ENCODE results near the gene SLC30A7. TPM values are rescaled to one million over a fixed set of nuclear protein-coding genes. Genes with fewer than 3 reads are reported as not detected.
"Not testable (repeated sequence)": the region's sequence is repeated elsewhere in the genome, so short reads cannot be mapped to it uniquely, and the experiment has no call there.

SLC30A7 gene
- total and polyA plus RNA-seq, 3 donors from 2014 or later, result 7.1 to 14.7 (median 14.1) TPM

- 73 to 82% methylated on average over 2 of the region's 2 CpGs for WGBS, 2 donors
- Histone ChIP-seq H3K36me3 (ENCODE audit: low read depth, missing control alignments) (no peaks in the 10 kb centered on the region), H3K27me3 (no peaks in the 10 kb centered on the region), H3K27ac (no peak overlapping the region), H3K4me3 (no peak overlapping the region), H3K4me1 (no peaks in the 10 kb centered on the region), H3K9me3 (no peaks in the 10 kb centered on the region)
- DNase-seq, result no peak
- intact Hi-C loops (cut with DNase I; ENCODE audit: low total_unique reads), result no loop called here
- TF ChIP-seq POLR2A (IDR thresholded peaks at IDR 0.05) (no peak), CTCF (IDR thresholded peaks at IDR 0.05) (no peak)
These were observed 46.6 kb downstream of the SLC30A7 start for GRCh38 chr1:100942304-100943046.

DNA sequence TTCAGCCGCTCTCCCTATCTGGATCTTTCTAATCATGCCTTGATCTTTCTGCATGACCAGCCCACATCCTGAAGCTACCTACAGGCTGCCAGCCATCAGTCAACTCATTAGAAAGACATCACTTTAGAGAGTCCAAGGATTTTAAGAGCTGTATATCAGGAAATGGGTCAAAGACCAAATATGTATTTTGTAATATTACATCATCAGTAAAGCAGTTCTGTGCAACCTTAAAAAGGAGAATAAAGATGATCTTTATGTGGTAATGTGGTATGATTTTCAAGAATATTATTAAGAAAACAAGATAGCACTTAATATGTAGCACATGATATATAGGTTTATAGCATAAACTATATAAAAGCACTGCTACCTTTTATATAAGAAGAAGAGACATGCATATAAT lies 47.6 kb downstream of the SLC30A7 start:
- Histone ChIP-seq H3K36me3 (ENCODE audit: low read depth, missing control alignments) (no peaks in the 10 kb centered on the region), H3K27me3 (no peaks in the 10 kb centered on the region), H3K4me1 (no peaks in the 10 kb centered on the region), H3K9me3 (no peaks in the 10 kb centered on the region), H3K27ac (no peak overlapping the region), H3K4me3 (no peak overlapping the region)
- TF ChIP-seq POLR2A (IDR thresholded peaks at IDR 0.05) (no peak), CTCF (IDR thresholded peaks at IDR 0.05) (no peak)
- WGBS, 2 donors, result 95 to 100% methylated on average over 1 of the region's 1 CpG
- intact Hi-C loops (cut with DNase I; ENCODE audit: low total_unique reads), result no loop called here
- DNase-seq, result no peak

- H3K27me3 ChIP-seq; H3K9me3 ChIP-seq; H3K36me3 ChIP-seq (ENCODE audit: low read depth, missing control alignments); H3K4me1 ChIP-seq; intact Hi-C loops (cut with DNase I; ENCODE audit: low total_unique reads); H3K27ac ChIP-seq; DNase-seq; H3K4me3 ChIP-seq: not testable (repeated sequence)
- 88 to 95% methylated on average over 3 of the region's 3 CpGs for whole genome bisulfite sequencing, 2 donors
These were observed 50.2 kb downstream of the SLC30A7 start for GRCh38 chr1:100946064-100946463.

GRCh38 chr1:100947816-100948215 lies 51.9 kb downstream of the SLC30A7 start:
- DNase-seq; H3K4me3 ChIP-seq; H3K4me1 ChIP-seq; H3K27me3 ChIP-seq; H3K9me3 ChIP-seq; H3K27ac ChIP-seq; H3K36me3 ChIP-seq (ENCODE audit: low read depth, missing control alignments); intact Hi-C loops (cut with DNase I; ENCODE audit: low total_unique reads): not testable (repeated sequence)
- WGBS, 2 donors, result 93 to 96% methylated on average over 3 of the region's 3 CpGs

DNA sequence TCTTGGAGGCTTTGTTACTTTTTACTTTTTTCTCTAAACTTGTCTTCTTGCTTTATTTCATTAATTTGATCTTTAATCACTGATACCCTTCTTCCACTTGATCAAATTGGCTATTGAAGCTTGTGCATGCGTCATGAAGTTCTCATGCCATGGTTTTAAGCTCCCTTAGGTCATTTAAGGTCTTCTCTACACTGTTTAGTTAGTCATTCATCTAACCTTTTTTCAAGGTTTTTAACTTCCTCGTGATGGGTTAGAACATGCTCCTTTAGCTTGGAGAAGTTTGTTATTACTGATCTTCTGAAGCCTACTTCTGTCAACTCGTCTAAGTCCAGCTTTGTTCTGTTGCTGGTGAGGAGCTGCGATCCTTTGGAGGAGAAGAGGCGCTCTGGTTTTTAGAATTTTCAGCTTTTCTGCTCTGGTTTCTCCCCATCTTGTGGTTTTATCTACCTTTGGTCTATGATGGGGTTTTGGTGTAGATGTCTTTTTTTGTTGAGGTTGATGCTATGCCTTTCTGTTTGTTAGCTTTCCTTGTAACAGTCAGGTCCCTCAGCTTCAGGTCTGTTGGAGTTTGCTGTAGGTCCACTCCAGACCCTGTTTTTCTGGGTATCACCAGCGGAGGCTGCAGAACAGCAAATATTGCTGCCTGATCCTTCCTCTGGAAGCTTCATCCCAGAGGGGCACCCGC lies 53.0 kb downstream of the SLC30A7 start:
- not testable (repeated sequence) for H3K27ac ChIP-seq

DNA sequence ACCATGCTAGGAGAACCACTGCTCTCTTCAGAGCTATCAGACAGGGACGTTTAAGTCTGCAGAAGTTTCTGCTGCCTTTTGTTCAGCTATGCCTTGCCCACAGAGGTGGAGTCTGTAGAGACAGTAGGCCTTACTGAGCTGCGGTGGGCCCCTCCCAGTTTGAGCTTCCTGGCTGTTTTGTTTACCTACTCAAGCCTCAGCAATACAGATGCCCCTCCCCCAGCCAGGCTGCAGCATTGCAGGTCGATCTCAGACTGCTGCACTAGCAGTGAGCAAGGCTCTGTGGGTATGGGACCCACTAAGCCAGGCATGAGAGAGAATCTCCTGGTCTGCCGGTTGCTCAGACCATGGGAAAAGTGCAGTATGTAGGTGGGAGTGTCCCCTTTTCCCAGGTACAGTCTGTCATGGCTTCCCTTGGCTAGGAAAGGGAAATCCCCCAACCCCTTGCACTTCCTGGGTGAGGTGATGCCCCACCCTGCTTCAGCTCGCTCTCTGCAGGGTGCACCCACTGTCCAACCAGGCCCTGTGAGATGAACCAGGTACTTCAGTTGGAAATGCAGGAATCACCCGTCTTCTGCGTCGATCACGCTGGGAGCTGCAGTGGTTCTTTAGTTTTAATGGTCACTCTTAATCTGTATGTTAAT lies 53.7 kb downstream of the SLC30A7 start:
- DNase-seq, result peak; percentile 18
- H3K4me1 ChIP-seq; H3K9me3 ChIP-seq; H3K27ac ChIP-seq; H3K4me3 ChIP-seq; H3K36me3 ChIP-seq (ENCODE audit: low read depth, missing control alignments); H3K27me3 ChIP-seq; intact Hi-C loops (cut with DNase I; ENCODE audit: low total_unique reads): not testable (repeated sequence)
- 80 to 97% methylated on average over 6 to 9 of the region's 9 CpGs for WGBS, 2 donors

More for the DNA sequence above, 53.0 kb downstream of the SLC30A7 start:
- H3K27me3 ChIP-seq; DNase-seq; H3K4me1 ChIP-seq; H3K4me3 ChIP-seq; intact Hi-C loops (cut with DNase I; ENCODE audit: low total_unique reads); H3K36me3 ChIP-seq (ENCODE audit: low read depth, missing control alignments); H3K9me3 ChIP-seq: not testable (repeated sequence)
- WGBS, 2 donors, result 96 to 97% methylated on average over 7 of the region's 7 CpGs

Data from testis (tissue), 3 donors.